Measurements from ENCODE around the gene ITM2C.

ITM2C gene

DNA sequence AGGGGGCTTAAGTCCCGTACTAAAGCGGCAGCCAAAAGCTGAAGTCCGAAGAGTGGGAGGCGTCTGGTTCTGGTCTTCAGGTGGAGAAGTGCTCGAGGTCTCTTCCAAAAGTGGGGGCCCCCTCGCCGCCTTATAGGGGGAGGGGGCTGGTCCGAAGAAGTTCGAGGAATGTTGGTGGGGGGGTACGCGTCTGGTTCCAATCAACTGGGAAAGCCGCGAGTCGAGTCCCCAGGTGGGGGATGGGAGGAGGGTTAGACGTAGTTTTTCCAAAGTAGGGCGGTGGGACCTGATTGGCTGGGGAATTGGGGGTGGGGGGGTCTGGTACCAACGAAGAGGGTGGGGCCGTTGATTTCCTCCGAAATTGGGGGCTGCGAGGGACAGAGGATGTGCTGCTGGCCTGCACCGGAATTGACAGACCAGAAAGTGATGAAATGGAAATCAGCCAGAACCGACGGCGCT, 594 bp downstream of the ITM2C start:
- TF ChIP-seq YY1 (IDR thresholded peaks at IDR 0.05; ENCODE audit: insufficient read depth, insufficient read length) (no peak), ZNF274 (IDR thresholded peaks at IDR 0.05; ENCODE audit: low read depth, low read length) (no peak), SUZ12 (IDR thresholded peaks at IDR 0.05; ENCODE audit: extremely low read depth, insufficient read depth, insufficient read length) (no peak)
- DNase-seq (ENCODE audit: low read depth, low spot score) = no peak
- peaks cover 14% of the 10 kb centered on the region for H3K27me3 ChIP-seq (ENCODE audit: insufficient read depth, insufficient read length)
- peaks cover 30% of the 10 kb centered on the region for H3K4me1 ChIP-seq (ENCODE audit: insufficient read depth, insufficient read length)
- peak overlapping the region; percentile 96 for H3K9ac ChIP-seq (ENCODE audit: insufficient read length, low read depth)
- H3K36me3 ChIP-seq (ENCODE audit: insufficient read depth, insufficient read length, low read length) = peaks cover 4% of the 10 kb centered on the region
- H3K9me3 ChIP-seq (ENCODE audit: insufficient read depth, low read length) = no peaks in the 10 kb centered on the region
- H3K4me3 ChIP-seq (ENCODE audit: insufficient read length, low read depth) = peak overlapping the region; percentile 91

DNA sequence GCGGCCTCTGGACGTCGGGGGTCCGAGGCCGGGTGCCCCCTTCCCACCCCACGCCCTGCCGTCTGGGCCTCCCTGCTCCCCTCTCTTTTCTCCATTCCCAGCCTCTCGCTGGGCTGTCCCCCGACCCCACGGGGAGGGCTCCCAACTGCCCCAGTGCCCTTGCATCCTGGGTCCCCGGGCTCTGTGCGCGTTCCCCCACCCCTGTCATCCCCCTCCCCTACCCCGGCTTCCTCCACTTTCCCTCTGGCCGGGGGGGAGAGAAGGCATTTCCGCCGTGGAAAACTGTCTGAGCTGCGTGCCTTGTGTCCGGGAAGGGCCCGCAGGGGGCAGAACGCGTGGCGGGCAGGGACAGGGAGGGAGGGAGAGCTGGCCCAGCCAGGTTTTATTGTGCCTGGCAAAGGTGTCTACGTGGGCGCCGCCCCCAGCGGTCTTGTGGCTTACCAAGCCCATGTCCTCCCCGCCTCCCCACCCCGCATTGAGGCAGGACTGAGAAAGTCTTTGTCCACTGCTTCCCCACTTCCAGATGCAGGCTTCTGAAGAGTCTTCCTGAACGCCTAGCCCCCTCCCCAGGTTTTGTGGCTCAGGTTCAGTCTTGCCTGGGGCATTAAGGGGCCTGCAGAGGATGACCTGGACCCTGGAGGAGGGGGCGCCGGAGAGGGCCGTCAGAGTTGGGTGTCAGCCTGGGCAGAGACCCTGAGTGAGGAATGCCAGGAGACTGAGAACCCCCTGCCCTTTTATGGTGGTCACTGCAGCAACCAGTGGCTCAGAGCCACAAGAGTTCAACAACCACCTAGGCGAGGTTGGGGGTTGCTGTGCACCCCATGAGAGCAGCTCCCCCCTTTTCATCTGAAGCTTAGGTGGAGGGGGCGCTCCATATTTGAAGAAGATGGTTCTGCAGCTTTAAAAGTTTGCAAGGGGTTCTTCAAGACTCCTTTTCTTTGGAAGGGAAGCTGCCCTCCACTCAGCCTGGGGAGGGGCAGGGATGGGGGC, 1.3 kb downstream of the ITM2C start:
- H3K9ac ChIP-seq (ENCODE audit: insufficient read length, low read depth) = peak overlapping the region; percentile 96
- DNase-seq (ENCODE audit: low read depth, low spot score) = no peak
- peaks cover 34% of the 10 kb centered on the region for H3K4me1 ChIP-seq (ENCODE audit: insufficient read depth, insufficient read length)

DNA sequence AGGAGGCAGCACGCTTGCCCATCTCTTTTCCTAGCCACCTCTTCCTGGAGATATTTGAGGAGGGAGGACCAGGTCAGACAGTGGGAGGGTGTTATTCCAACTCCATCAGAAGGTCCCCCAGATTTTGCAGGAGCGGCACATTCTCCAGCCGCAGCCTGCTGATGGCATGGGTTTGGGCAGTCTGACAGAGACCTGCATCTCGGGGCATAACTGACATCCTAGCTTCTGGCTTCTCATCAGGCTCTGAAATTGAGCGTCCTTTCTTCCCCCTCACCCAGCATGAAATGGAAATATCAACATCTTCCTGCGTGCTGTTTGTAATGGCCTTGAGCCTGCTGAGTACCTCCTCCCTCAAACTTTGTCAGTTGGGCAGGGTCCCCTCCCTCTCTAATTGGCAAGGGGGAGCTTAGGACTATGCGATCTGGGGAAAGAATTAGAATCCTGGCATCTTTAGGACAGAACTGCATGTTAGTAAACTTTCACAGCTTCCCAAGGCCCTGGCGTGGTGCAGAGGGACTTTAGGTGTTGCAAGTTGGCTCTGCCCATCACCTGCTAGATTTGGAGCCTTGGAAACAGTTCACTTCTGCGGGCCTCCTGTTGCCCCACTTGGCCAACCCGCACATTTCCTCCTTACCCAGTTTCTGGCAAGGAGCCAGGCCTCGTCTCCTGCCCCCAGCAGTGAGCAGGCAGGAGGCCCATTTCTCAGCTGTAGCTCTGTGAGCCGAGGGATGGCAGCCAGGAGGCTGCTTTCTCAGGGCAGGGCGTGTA, 2.2 kb downstream of the ITM2C start:
- Histone ChIP-seq H3K4me1 (ENCODE audit: insufficient read depth, insufficient read length) (peaks cover 42% of the 10 kb centered on the region), H3K36me3 (ENCODE audit: insufficient read depth, insufficient read length, low read length) (peaks cover 11% of the 10 kb centered on the region), H3K9ac (ENCODE audit: insufficient read length, low read depth) (peak overlapping the region; percentile 46), H3K4me3 (ENCODE audit: insufficient read length, low read depth) (peak overlapping the region; percentile 91), H3K9me3 (ENCODE audit: insufficient read depth, low read length) (no peaks in the 10 kb centered on the region), H3K27me3 (ENCODE audit: insufficient read depth, insufficient read length) (peaks cover 14% of the 10 kb centered on the region)
- TF ChIP-seq ZNF274 (IDR thresholded peaks at IDR 0.05; ENCODE audit: low read depth, low read length) (no peak), SUZ12 (IDR thresholded peaks at IDR 0.05; ENCODE audit: extremely low read depth, insufficient read depth, insufficient read length) (no peak), YY1 (IDR thresholded peaks at IDR 0.05; ENCODE audit: insufficient read depth, insufficient read length) (no peak)
- no peak for DNase-seq (ENCODE audit: low read depth, low spot score)

More for the DNA sequence above, 1.3 kb downstream of the ITM2C start:
- Histone ChIP-seq H3K27me3 (ENCODE audit: insufficient read depth, insufficient read length) (peaks cover 14% of the 10 kb centered on the region), H3K9me3 (ENCODE audit: insufficient read depth, low read length) (no peaks in the 10 kb centered on the region), H3K4me3 (ENCODE audit: insufficient read length, low read depth) (peak overlapping the region; percentile 91), H3K36me3 (ENCODE audit: insufficient read depth, insufficient read length, low read length) (peaks cover 4% of the 10 kb centered on the region)
- TF ChIP-seq YY1 (IDR thresholded peaks at IDR 0.05; ENCODE audit: insufficient read depth, insufficient read length) (no peak), SUZ12 (IDR thresholded peaks at IDR 0.05; ENCODE audit: extremely low read depth, insufficient read depth, insufficient read length) (no peak), ZNF274 (IDR thresholded peaks at IDR 0.05; ENCODE audit: low read depth, low read length) (no peak)

DNA sequence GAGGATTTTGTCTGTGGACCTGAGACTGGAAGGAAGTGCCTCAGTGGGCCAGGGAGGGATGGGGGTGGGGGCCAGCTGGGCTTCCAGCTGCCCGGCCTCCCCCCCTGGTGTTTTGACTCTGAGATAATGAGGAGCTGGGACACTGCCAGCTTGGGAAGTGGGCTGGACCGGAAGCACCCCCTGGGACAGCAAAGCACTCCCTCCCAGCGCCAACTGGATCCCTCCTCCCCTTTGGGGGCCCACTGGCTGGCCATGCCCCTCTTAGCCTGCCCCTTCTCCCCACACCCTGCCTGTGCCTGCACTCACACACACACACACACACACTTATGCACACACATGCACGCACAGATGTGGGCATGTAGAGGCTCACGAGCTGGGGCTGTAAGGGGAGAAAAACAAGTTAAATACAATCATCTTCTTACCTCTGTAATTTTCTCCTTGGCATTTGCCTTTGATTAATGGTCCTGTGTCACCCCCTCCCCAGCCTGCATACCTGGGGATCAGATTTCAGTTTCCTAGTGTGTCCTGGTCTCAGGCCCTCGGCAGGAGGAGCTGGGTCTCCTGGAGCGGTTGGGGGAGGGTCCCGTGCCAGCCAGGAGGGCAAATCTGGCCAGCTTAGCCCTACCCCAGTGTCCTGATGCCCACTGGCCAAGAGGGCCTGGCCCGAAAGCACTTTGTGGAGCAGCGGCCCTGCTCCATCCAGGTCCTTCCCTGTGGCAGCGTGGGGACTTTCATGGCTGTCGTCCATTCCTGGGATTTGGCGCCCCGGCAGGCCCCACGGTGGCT, 3.6 kb downstream of the ITM2C start:
- no peak for TF ChIP-seq SUZ12 (IDR thresholded peaks at IDR 0.05; ENCODE audit: extremely low read depth, insufficient read depth, insufficient read length)
- no peak for TF ChIP-seq YY1 (IDR thresholded peaks at IDR 0.05; ENCODE audit: insufficient read depth, insufficient read length)
- no peak for TF ChIP-seq ZNF274 (IDR thresholded peaks at IDR 0.05; ENCODE audit: low read depth, low read length)
- Histone ChIP-seq H3K27me3 (ENCODE audit: insufficient read depth, insufficient read length) (peaks cover 9% of the 10 kb centered on the region), H3K4me3 (ENCODE audit: insufficient read length, low read depth) (peak overlapping the region; percentile 45), H3K9ac (ENCODE audit: insufficient read length, low read depth) (peak overlapping the region; percentile 86), H3K9me3 (ENCODE audit: insufficient read depth, low read length) (no peaks in the 10 kb centered on the region), H3K36me3 (ENCODE audit: insufficient read depth, insufficient read length, low read length) (peaks cover 24% of the 10 kb centered on the region), H3K4me1 (ENCODE audit: insufficient read depth, insufficient read length) (peaks cover 55% of the 10 kb centered on the region)
- DNase-seq (ENCODE audit: low read depth, low spot score) = no peak

DNA sequence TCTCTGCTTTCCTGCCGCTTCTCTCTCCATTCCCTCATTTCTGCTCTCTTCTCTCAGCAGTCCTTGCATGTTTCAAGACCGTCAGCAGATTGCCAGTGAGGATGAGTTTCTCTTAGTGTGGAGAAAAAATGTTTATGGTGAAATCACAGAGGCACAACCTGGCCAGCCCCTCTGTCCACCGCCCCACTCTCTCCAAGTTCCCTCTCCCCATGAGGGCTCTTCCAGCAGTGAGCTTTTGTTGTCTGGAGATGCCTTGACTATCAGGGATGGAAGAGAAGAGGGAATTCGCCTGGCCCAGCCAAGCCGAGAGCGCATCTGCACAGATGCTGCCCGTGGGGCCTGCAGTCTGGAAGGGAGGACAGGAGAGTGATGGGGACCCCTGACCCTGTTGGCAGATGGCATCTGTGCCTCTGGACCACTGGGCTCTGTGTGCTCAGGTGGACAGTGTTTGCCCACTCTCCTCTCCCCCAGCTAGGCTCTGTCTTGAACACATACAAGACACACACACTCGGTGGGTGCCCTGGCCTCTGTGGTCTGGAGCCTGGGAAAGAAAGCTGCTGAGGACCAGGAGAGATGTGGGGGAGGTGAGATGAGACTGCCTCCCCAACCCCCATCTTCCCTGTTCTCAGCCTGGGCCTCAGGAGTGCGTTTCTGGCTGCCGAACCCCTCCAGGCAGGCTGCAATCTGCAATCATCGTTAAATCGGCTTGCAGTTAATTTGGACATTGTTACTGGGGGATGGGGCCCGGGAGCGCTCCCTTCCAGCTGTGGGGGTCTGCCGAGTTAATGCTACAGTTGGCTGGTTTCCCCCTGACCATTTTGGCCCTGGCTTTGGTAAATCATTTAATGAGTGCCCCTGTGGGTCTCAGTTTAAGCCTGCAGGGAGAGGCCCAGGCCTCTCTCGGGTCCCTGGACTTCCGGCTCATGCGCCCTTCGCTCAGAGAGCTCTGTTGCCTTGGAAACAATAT, 4.5 kb downstream of the ITM2C start:
- H3K9ac ChIP-seq (ENCODE audit: insufficient read length, low read depth) = peak overlapping the region; percentile 86
- H3K36me3 ChIP-seq (ENCODE audit: insufficient read depth, insufficient read length, low read length) = peaks cover 33% of the 10 kb centered on the region
- no peaks in the 10 kb centered on the region for H3K27me3 ChIP-seq (ENCODE audit: insufficient read depth, insufficient read length)
- H3K9me3 ChIP-seq (ENCODE audit: insufficient read depth, low read length) = no peaks in the 10 kb centered on the region
- peaks cover 58% of the 10 kb centered on the region for H3K4me1 ChIP-seq (ENCODE audit: insufficient read depth, insufficient read length)
- H3K4me3 ChIP-seq (ENCODE audit: insufficient read length, low read depth) = peak overlapping the region; percentile 45
- TF ChIP-seq SUZ12 (IDR thresholded peaks at IDR 0.05; ENCODE audit: extremely low read depth, insufficient read depth, insufficient read length) (no peak), YY1 (IDR thresholded peaks at IDR 0.05; ENCODE audit: insufficient read depth, insufficient read length) (no peak), ZNF274 (IDR thresholded peaks at IDR 0.05; ENCODE audit: low read depth, low read length) (no peak)
- no peak for DNase-seq (ENCODE audit: low read depth, low spot score)

All from NT2/D1 (cell line).